Uterus (tissue), 4 donors: ENCODE data around the gene BRD3. TPM values are rescaled to one million over a fixed set of nuclear protein-coding genes. Genes with fewer than 3 reads are reported as not detected.

Source experiments
- DNase-seq, 2 donors: peaks; one replicate each; pipeline ENCODE4 v3.0.0-alpha.2; 2019 to 2020
- H3K27ac ChIP-seq, 2 donors: fragments of 200-600 bp; sonication (generic); 1 replicate in 1 of 2; 2 replicates in 1 of 2; pipeline ENCODE4 v1.5.1; 2016 to 2018
- H3K27me3 ChIP-seq, 2 donors: fragments of 200-600 bp; sonication (generic); one replicate each; pipeline ENCODE4 v1.5.1; 2018 to 2019; ENCODE audit warnings: control low read depth in 1 of 2
- H3K36me3 ChIP-seq, 2 donors: fragments of 200-600 bp; sonication (generic); one replicate each; pipeline ENCODE4 v1.5.1; 2019; ENCODE audit warnings: control low read depth in 1 of 2
- H3K4me1 ChIP-seq, 2 donors: fragments of 200-600 bp; sonication (generic); one replicate each; pipeline ENCODE4 v1.5.1; 2018 to 2019; ENCODE audit warnings: control low read depth in 1 of 2
- H3K4me3 ChIP-seq, 2 donors: fragments of 200-600 bp; sonication (generic); 1 replicate in 1 of 2; 2 replicates in 1 of 2; pipeline ENCODE4 v1.5.1; 2018 to 2019; ENCODE audit warnings: mild to moderate bottlenecking in 1 of 2
- H3K9me3 ChIP-seq, 2 donors: fragments of 200-600 bp; sonication (generic); one replicate each; pipeline ENCODE4 v1.5.1; 2019; ENCODE audit warnings: control low read depth in 1 of 2
- CTCF ChIP-seq, 4 experiments: fragments of 200-600 bp in 2 of 4; fragments of 450-650 bp in 2 of 4; sonication (generic) in 2 of 4; IDR thresholded peaks; one replicate each; pipeline ENCODE4 v1.5.1; 2016 to 2019; ENCODE audit warnings: antibody characterized with exemption in 4 of 4, mild to moderate bottlenecking in 2 of 4, moderate library complexity in 1 of 4
- POLR2A ChIP-seq, 2 donors: fragments of 450-650 bp; IDR thresholded peaks; one replicate each; pipeline ENCODE4 v1.6.1; 2016; ENCODE audit warnings: antibody characterized with exemption in 2 of 2, mild to moderate bottlenecking in 1 of 2, moderate library complexity in 1 of 2
- intact Hi-C: fragments of 100-400 bp; cut with DNase I; formaldehyde crosslinking; loops from one replicate; pipeline ENCODE4 v1.15.1; 2023; ENCODE audit warnings: low total_unique reads
- total RNA-seq, 4 donors: library from RNA; depleted of rRNA in 3 of 4; stranded (reverse); fragments of >200 nt in 3 of 4; gene quantifications; one replicate each; pipeline versions ENCODE4 v1.1.0 to v1.2.4, GENCODE V29; 2014 to 2023
- donor health status: DM: yes; HTN: yes; CAD: no.

BRD3 gene
- total RNA-seq, 4 donors from 2014 or later: 7.2 to 85.0 (median 42.6) TPM

GRCh38 chr9:133986774-133987445, 80.9 kb downstream of the BRD3 start:
- Histone ChIP-seq H3K4me3 (no peak overlapping the region), H3K27me3 (no peaks in the 10 kb centered on the region), H3K27ac (no peak overlapping the region), H3K36me3 (no peaks in the 10 kb centered on the region), H3K9me3 (no peaks in the 10 kb centered on the region), H3K4me1 (peaks cover 0 to 10% of the 10 kb centered on the region in 2 donors)
- no peak for DNase-seq
- TF ChIP-seq CTCF (IDR thresholded peaks at IDR 0.05) (no peak), POLR2A (IDR thresholded peaks at IDR 0.05) (no peak)
- intact Hi-C loops: no loop called here

GRCh38 chr9:133986061-133986460, 81.8 kb downstream of the BRD3 start:
- no peak for DNase-seq

GRCh38 chr9:133982971-133983720, 84.7 kb downstream of the BRD3 start:
- H3K27ac ChIP-seq: no peak overlapping the region
- H3K4me3 ChIP-seq: no peak overlapping the region
- no peaks in the 10 kb centered on the region for H3K27me3 ChIP-seq
- no peak for DNase-seq
- no peak for TF ChIP-seq CTCF (IDR thresholded peaks at IDR 0.05)
- TF ChIP-seq POLR2A (IDR thresholded peaks at IDR 0.05): no peak
- peaks cover 0 to 4% of the 10 kb centered on the region in 2 donors for H3K4me1 ChIP-seq
- H3K9me3 ChIP-seq: no peaks in the 10 kb centered on the region
- intact Hi-C loops: no loop called here
- no peaks in the 10 kb centered on the region for H3K36me3 ChIP-seq

More at GRCh38 chr9:133986061-133986460, 81.8 kb downstream of the BRD3 start:
- Histone ChIP-seq H3K4me1 (peaks cover 0 to 5% of the 10 kb centered on the region in 2 donors), H3K4me3 (no peak overlapping the region), H3K36me3 (no peaks in the 10 kb centered on the region), H3K27ac (no peak overlapping the region), H3K27me3 (no peaks in the 10 kb centered on the region), H3K9me3 (no peaks in the 10 kb centered on the region)
- intact Hi-C loops: no loop called here
- no peak for TF ChIP-seq POLR2A (IDR thresholded peaks at IDR 0.05)
- TF ChIP-seq CTCF (IDR thresholded peaks at IDR 0.05): no peak

GRCh38 chr9:133981958-133982681, 85.7 kb downstream of the BRD3 start:
- Histone ChIP-seq H3K27me3 (no peaks in the 10 kb centered on the region), H3K27ac (no peak overlapping the region), H3K4me1 (peaks cover 0 to 4% of the 10 kb centered on the region in 2 donors), H3K36me3 (no peaks in the 10 kb centered on the region), H3K9me3 (no peaks in the 10 kb centered on the region), H3K4me3 (no peak overlapping the region)
- intact Hi-C loops: no loop called here
- no peak for DNase-seq
- TF ChIP-seq CTCF (IDR thresholded peaks at IDR 0.05): no peak
- no peak for TF ChIP-seq POLR2A (IDR thresholded peaks at IDR 0.05)

GRCh38 chr9:133981589-133981957, 86.3 kb downstream of the BRD3 start:
- H3K36me3 ChIP-seq: no peaks in the 10 kb centered on the region
- no peak overlapping the region for H3K4me3 ChIP-seq
- TF ChIP-seq CTCF (IDR thresholded peaks at IDR 0.05) (no peak), POLR2A (IDR thresholded peaks at IDR 0.05) (no peak)
- DNase-seq: no peak
- no peaks in the 10 kb centered on the region for H3K27me3 ChIP-seq
- intact Hi-C loops: no loop called here
- peaks cover 0 to 4% of the 10 kb centered on the region in 2 donors for H3K4me1 ChIP-seq
- H3K27ac ChIP-seq: no peak overlapping the region
- H3K9me3 ChIP-seq: no peaks in the 10 kb centered on the region
